GM12878 (cell line): ENCODE data around the gene GRAMD2B. TPM values are rescaled to one million over a fixed set of nuclear protein-coding genes. Genes with fewer than 3 reads are reported as not detected.

ENCODE experiments used
- BCL11A ChIP-seq: IDR thresholded peaks from 2 replicates; pipeline ENCODE4 v1.6.1; 2011; ENCODE audit warnings: low read depth, low read length
- BCL3 ChIP-seq: IDR thresholded peaks from 2 replicates; pipeline ENCODE4 v1.6.1; 2011; ENCODE audit warnings: borderline replicate concordance, low read depth, mild to moderate bottlenecking, moderate library complexity, low read length; ENCODE audit not compliant: insufficient read depth, poor library complexity, severe bottlenecking
- CBFB ChIP-seq: IDR thresholded peaks from 2 replicates; pipeline ENCODE4 v1.6.1; 2016; ENCODE audit warnings: antibody characterized with exemption, low read depth
- CREM ChIP-seq: IDR thresholded peaks from 2 replicates; pipeline ENCODE4 v1.6.1; 2014; ENCODE audit warnings: antibody characterized with exemption, low read depth
- CTCF ChIP-seq, 3 experiments: IDR thresholded peaks in 2 of 3; conservative IDR thresholded peaks in 1 of 3; 2 replicates each; pipeline ENCODE4 v1.5.1; 2011; ENCODE audit warnings: low read depth in 3 of 3, low read length in 3 of 3, mild to moderate bottlenecking in 3 of 3, control low read depth in 2 of 3, moderate library complexity in 2 of 3, inconsistent platforms in 1 of 3, mixed read lengths in 1 of 3; ENCODE audit not compliant: control insufficient read depth in 2 of 3, insufficient read depth in 1 of 3; ENCODE audit errors: extremely low read depth in 1 of 3
- DPF2 ChIP-seq: fragments of 450-650 bp; IDR thresholded peaks from 2 replicates; pipeline ENCODE4 v1.6.1; 2017; ENCODE audit warnings: mild to moderate bottlenecking
- E2F8 ChIP-seq: fragments of 450-650 bp; IDR thresholded peaks from 2 replicates; pipeline ENCODE4 v1.6.1; 2018; ENCODE audit warnings: mild to moderate bottlenecking, low read depth, moderate library complexity; ENCODE audit not compliant: partially characterized antibody
- ETV6 ChIP-seq, 2 experiments: fragments of 450-650 bp in 1 of 2; IDR thresholded peaks in 1 of 2; conservative IDR thresholded peaks in 1 of 2; 2 replicates each; pipeline ENCODE4 v1.6.1; 2014; ENCODE audit warnings: antibody characterized with exemption in 1 of 2, borderline replicate concordance in 1 of 2, low read depth in 1 of 2, mild to moderate bottlenecking in 1 of 2, moderate library complexity in 1 of 2
- HCFC1 ChIP-seq: fragments of 150-350 bp; IDR thresholded peaks from 2 replicates; pipeline ENCODE4 v1.6.1; 2014; ENCODE audit warnings: low read length
- IKZF2 ChIP-seq, 2 experiments: fragments of 450-650 bp; IDR thresholded peaks; 2 replicates each; pipeline ENCODE4 v1.6.1; 2017; ENCODE audit warnings: mild to moderate bottlenecking in 2 of 2, moderate library complexity in 2 of 2
- MLLT1 ChIP-seq: fragments of 450-650 bp; IDR thresholded peaks from 2 replicates; pipeline ENCODE4 v1.6.1; 2016; ENCODE audit warnings: mild to moderate bottlenecking
- NBN ChIP-seq: fragments of 450-650 bp; IDR thresholded peaks from 2 replicates; pipeline ENCODE4 v1.6.1; 2016
- NFIC ChIP-seq: IDR thresholded peaks from 2 replicates; pipeline ENCODE4 v1.6.1; 2012; ENCODE audit warnings: low read depth, mild to moderate bottlenecking, inconsistent platforms, low read length, moderate library complexity
- NFYB ChIP-seq: IDR thresholded peaks from 2 replicates; pipeline ENCODE4 v1.6.1; 2011; ENCODE audit warnings: low read depth, mild to moderate bottlenecking, low read length, improper control_type of control experiment, moderate library complexity; ENCODE audit not compliant: insufficient read depth
- PML ChIP-seq: IDR thresholded peaks from 2 replicates; pipeline ENCODE4 v1.6.1; 2012; ENCODE audit warnings: low read length, inconsistent platforms
- RBBP5 ChIP-seq: fragments of 200-600 bp; sonication (generic); conservative IDR thresholded peaks from 2 replicates; pipeline ENCODE4 v1.6.1; 2016
- TCF7 ChIP-seq: IDR thresholded peaks from 2 replicates; pipeline ENCODE4 v1.6.1; 2014; ENCODE audit warnings: antibody characterized with exemption, borderline replicate concordance
- YBX1 ChIP-seq: fragments of 450-650 bp; IDR thresholded peaks from 2 replicates; pipeline ENCODE4 v1.6.1; 2016; ENCODE audit warnings: antibody characterized with exemption
- ZBTB11 ChIP-seq: fragments of 450-650 bp; formaldehyde crosslinking; IDR thresholded peaks from 2 replicates; pipeline ENCODE4 v1.5.0; 2022; ENCODE audit warnings: mild to moderate bottlenecking, missing genetic modification characterization
- ZNF384 ChIP-seq: IDR thresholded peaks from 2 replicates; pipeline ENCODE4 v1.6.1; 2012; ENCODE audit warnings: low read depth, mild to moderate bottlenecking, low read length, improper control_type of control experiment, borderline replicate concordance
- polyA plus RNA-seq, 11 experiments: library from polyadenylated mRNA; depleted of rRNA in 4 of 11; unstranded in 6 of 11; stranded (reverse) in 5 of 11; fragments of >200 nt; fragmentation: Nextera tagmentation in 4 of 11; fragmentation: Illumina TruSeq in 1 of 11; extraction: Ambion mirVana in 4 of 11; extraction: Trizol in 1 of 11; gene quantifications; 1 replicate in 1 of 11; 2 replicates in 10 of 11; pipeline versions ENCODE4 v1.2.1 to v1.2.3, GENCODE V29; 2011 to 2016; ENCODE audit warnings: inconsistent platforms in 2 of 11, missing spikeins in 2 of 11, low read depth in 1 of 11
- total RNA-seq, 4 experiments: library from RNA; depleted of rRNA in 3 of 4; stranded (reverse); fragments of >200 nt in 3 of 4; fragmentation: Illumina TruSeq in 1 of 4; extraction: Trizol in 1 of 4; gene quantifications; 2 replicates each; pipeline versions ENCODE4 v1.2.1 to v1.2.3, GENCODE V29; 2013 to 2021

The GRAMD2B gene
- total and polyA plus RNA-seq, 10 of the 15 experiments (the other 5 are each of a cell fraction or from before 2014, with no cell fraction given): 1.9 to 21.5 (median 8.4) TPM

GRCh38 chr5:126438267-126438666, 15.1 kb downstream of the GRAMD2B start (continued):
- 0 out of 2 replicates have a peak, but pooled peaks have one; percentile 24 for TF ChIP-seq MLLT1
- 0 out of 2 replicates have a peak, but pooled peaks have one; percentile 46 for TF ChIP-seq CBFB
- no peak for TF ChIP-seq ZBTB11 (CRISPR knock-in tag)
- TF ChIP-seq DPF2: 0 out of 2 replicates have a peak, but pooled peaks have one; percentile 29
- peak; percentile 51; the same call in 1 of the 2 replicates for TF ChIP-seq PML
- TF ChIP-seq E2F8: no peak
- no peak for TF ChIP-seq HCFC1
- peak in 1 of 2 experiments; percentile 34; a peak in 1 of 4 replicates for TF ChIP-seq ETV6 (conservative IDR thresholded peaks at IDR 0.05 in 1 of 2, IDR thresholded peaks at IDR 0.05 in 1 of 2; ENCODE audit: borderline replicate concordance in 1 of 2, low read depth in 1 of 2)
- TF ChIP-seq BCL3: peak; percentile 47
- TF ChIP-seq CTCF (IDR thresholded peaks at IDR 0.05 in 2 of 3, conservative IDR thresholded peaks at IDR 0.05 in 1 of 3; ENCODE audit: control insufficient read depth in 2 of 3, extremely low read depth in 1 of 3, insufficient read depth in 1 of 3, low read depth in 3 of 3, low read length in 3 of 3): no peak
- 0 out of 2 replicates have a peak, but pooled peaks have one; percentile 29 for TF ChIP-seq NBN
- TF ChIP-seq CREM: peak; percentile 56; the same call in 1 of the 2 replicates
- peak; percentile 68 to 71 for TF ChIP-seq IKZF2 (IDR thresholded peaks at IDR 0.05)
- no peak for TF ChIP-seq YBX1
- TF ChIP-seq ZNF384: no peak
- no peak for TF ChIP-seq RBBP5
- TF ChIP-seq TCF7: no peak
- peak; percentile 56; the same call in 1 of the 2 replicates for TF ChIP-seq BCL11A
- TF ChIP-seq NFIC: peak; percentile 84
- no peak for TF ChIP-seq NFYB
